Activated T-cell treated with anti-CD3 and anti-CD28 coated beads for 48 hours (primary cell): ENCODE results near the gene COA5.

Source experiments
- DNase-seq: peaks from one replicate; pipeline ENCODE4 v3.0.0-alpha.2; 2020; ENCODE audit warnings: low read depth

Gene COA5, protein sequence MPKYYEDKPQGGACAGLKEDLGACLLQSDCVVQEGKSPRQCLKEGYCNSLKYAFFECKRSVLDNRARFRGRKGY

GRCh38 chr2:98608116-98608961, at the start of gene COA5, which contains the start of gene UNC50:
COA5 (minus strand) TSS chr2:98608512; CDS start chr2:98608405, 107 bp downstream.
UNC50 (plus strand) TSS chr2:98608589; CDS start chr2:98609760, 1,171 bp downstream.
- DNase-seq: peak; percentile 92

GRCh38 chr2:98656800-98657199, 48.5 kb upstream of the COA5 start:
- DNase-seq: no peak

DNA sequence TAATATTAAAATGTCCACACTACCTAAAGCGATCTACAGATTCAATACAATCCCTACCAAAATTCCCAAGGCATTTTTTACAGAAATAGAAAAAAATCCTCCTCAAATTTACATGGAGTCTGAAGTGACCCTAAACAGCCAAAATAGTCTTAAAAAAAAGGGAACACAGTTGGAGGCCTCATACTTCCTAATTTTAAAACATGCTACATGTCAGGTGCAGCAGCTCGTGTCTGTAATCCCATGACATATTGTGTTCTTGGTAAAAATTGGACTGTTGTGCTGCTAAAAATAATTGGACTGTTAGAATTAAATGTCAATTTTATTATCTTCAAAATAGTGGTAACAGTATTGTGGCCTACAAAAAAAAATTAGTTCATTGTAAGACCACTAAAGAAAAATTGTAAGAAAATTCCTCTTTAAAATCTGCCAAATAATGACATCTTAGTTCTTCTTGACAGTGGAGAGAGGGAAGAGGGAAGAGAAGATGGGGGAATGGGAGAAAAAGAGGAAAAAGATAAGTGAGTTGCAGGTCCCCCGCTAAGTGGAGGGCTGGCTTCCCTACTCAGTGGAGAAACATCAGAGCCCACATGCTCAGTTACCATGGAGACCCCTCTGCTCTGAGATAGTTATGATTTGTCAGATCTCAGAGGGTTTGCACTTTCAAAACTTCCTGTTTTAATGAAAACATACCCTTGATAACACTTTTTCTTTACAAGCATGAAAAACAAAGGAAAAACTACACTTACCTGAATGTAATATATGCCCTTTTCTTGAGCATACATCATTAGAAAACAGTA, 46.6 kb upstream of the COA5 start:
- no peak for DNase-seq

GRCh38 chr2:98650998-98651397, 42.7 kb upstream of the COA5 start:
- DNase-seq: no peak

- DNase-seq: no peak
These were observed 41.7 kb upstream of the COA5 start for GRCh38 chr2:98649992-98650375.

- DNase-seq: peak; percentile 74
These were observed 41.1 kb upstream of the COA5 start for GRCh38 chr2:98649135-98649991.

- no peak for DNase-seq
These were observed 40.1 kb upstream of the COA5 start for GRCh38 chr2:98648451-98648850.

- no peak for DNase-seq
These were observed 39.3 kb upstream of the COA5 start for GRCh38 chr2:98647636-98648035.

GRCh38 chr2:98643496-98644100, 35.3 kb upstream of the COA5 start:
- DNase-seq: no peak

- peak; percentile 29 for DNase-seq
These were observed 29.3 kb upstream of the COA5 start for GRCh38 chr2:98637401-98638147.

DNA sequence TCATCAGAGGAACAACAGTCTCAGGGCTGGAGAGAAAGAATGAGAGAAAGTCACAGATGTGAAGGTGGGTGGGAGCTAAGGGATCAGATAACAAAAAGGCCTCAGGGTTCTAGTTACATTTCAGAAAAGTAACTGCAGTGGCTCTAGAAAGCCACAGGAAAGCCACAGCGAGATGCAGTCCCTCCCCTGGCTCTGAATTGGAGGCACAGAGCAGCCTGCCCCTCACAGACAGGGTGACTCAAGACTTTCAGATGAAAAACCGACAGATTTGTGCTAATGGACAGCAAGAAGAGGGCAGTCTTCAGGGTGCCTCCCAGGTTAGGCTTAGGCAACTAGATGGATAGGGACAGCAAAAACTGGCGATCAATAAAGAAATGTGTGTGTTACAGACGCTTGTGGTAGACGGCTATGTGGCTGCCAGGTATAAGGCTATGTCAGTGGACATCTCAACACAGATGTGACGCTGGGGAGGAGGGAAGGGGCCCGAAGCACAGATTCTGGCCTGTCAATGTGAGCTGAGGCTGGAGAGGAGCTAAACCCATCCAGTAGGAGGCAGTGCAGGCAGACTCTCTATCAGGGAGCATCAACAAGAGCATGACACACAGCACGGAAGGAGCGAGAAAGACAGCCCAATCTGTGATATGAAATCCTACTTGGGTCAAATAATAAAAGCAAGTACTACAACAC, 26.2 kb upstream of the COA5 start:
- DNase-seq: peak; percentile 45

DNA sequence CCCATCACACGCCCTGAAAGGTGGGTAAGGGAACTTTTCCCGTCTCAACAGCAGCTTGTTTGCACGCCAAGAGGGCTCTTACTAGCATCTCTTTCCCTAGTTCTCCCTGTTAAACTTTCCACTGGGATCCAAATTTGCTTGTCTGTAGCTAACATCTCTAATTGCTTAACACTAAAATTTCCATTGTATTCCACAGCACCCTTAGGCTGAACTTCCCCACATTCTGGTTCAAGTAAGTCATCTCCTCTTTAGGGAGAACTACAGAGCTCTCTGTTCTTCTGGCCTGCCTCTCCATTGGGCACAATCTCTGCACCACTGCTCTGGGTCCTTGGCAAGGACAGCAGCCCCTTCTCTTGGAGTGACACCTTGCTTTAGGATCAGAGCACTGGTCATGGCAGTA, 24.0 kb upstream of the COA5 start:
- DNase-seq: no peak

DNA sequence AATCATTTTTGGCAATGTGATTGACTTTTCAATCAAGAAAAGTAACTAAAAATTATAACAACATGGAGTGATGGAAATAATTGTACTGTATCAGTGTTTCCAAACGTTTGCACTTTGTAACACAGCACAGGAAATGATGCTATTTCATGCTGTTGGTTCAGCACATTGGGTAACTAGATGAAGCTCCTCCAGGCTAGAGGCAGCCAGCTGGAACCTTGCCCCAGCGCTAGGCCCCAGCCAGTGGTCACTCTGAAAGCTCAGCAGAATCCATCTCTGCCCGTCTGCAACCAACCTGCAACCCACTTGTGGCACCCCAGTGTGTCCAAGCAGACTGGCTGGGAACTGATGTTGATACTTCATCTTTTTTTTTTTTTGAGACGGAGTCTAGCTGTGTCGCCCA, 15.3 kb upstream of the COA5 start:
- no peak for DNase-seq

- no peak for DNase-seq
These were observed 8.8 kb upstream of the COA5 start for GRCh38 chr2:98617149-98617548.

- DNase-seq: no peak
These were observed 7.2 kb upstream of the COA5 start for GRCh38 chr2:98615481-98615880.

- DNase-seq: no peak
These were observed 5.9 kb upstream of the COA5 start for GRCh38 chr2:98614024-98614739.

DNA sequence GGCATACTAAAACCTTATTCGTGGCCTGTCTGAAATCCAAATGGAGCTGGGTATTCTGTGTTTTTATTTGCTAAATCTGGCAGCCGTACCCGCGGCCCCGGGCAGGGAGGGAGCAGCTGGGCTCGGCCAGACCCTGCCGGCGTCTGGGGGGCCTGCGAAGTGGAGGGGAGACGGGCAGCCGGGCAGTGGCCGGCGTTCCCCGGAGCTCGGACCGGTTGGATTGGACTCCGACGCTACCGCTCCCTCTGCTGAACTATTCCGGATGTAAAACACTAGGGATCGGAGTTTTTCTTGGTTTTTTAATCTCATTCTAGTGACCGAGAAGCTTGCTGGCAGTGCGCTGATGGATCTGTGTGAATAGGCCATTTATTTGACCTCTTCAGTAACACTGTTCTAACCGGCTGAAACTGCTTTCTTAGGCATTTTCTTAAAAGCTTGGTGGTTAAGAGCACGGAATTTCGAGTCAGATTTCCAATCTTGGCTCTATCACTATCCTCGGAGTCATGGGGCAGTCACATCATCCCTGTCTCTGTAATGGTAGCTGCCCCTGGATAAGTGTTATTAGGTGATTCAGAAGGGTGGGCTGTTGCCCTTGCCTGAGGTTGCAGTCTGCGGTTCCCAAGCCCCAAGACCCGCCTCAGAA, 771 bp upstream of the COA5 start:
- no peak for DNase-seq

GRCh38 chr2:98607741-98608115, 584 bp downstream of the COA5 start:
- no peak for DNase-seq

DNA sequence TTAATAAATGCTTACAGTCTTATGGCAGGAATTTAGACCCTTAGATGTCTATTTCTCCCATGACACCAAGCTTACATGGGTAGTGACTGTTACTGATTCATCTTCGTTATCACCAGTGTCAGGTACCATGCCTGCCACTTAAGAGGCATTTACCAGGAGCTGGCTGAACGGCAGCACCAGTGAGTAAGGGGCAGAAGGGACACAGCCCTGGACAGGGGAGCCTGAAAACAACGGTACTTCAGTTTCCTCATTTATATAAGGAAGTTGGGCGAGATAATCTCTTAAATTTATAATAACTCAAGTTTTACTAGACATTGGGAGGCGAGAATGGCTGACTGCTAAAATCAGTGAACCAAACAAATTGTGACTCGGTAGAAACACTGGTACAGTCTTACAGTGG, 1.2 kb downstream of the COA5 start:
- no peak for DNase-seq
